ENCODE results near the gene LMX1B. TPM values are rescaled to one million over a fixed set of nuclear protein-coding genes. Genes with fewer than 3 reads are reported as not detected.

Gene LMX1B
- total RNA-seq, 4 donors from 2014 or later, result 3.2 to 6.9 (median 4.6) TPM

DNA sequence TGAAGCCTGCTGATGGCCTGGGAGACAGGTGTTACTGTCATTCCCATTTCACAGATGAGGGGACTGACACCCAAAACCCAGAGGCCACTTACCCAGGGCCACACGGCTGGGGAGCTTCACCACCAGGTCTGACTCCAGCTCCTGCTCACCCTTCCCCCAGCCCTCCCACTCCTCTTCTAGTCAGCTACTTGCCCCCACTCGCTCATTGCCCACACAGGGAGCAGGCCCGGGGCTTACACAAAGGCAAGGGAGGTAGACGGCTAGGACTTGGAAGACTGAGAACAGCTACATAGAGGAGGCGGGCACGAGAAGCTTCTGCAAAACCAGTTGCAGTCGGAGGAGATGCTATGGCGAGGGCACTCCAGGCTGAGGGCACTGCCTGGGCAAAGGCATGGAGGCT lies 21.3 kb downstream of the LMX1B start:
- DNase-seq (ENCODE audit: low spot score in 2 of 2), result no peak
- H3K4me3 ChIP-seq (ENCODE audit: low read depth, poor library complexity, severe bottlenecking), result no peak overlapping the region
- no peak for TF ChIP-seq CTCF (IDR thresholded peaks at IDR 0.05)
- TF ChIP-seq POLR2A (IDR thresholded peaks at IDR 0.05), result no peak
- WGBS, 2 donors, result 66 to 87% methylated on average over 8 of the region's 8 CpGs
- intact Hi-C loops (cut with DNase I; ENCODE audit: low total_unique reads), result no loop called here

- no peak overlapping the region for H3K4me3 ChIP-seq (ENCODE audit: low read depth, poor library complexity, severe bottlenecking)
- no peak for TF ChIP-seq POLR2A (IDR thresholded peaks at IDR 0.05)
- TF ChIP-seq CTCF (IDR thresholded peaks at IDR 0.05), result no peak
- intact Hi-C loops (cut with DNase I; ENCODE audit: low total_unique reads), result no loop called here
- WGBS, 2 donors, result 33 to 64% methylated on average over 3 of the region's 3 CpGs
- DNase-seq (ENCODE audit: low spot score in 2 of 2), result no peak
Observed at GRCh38 chr9:126635661-126636439, 22.1 kb downstream of the LMX1B start.

GRCh38 chr9:126636983-126637798 lies 23.5 kb downstream of the LMX1B start:
- 55 to 63% methylated on average over 15 to 17 of the region's 17 CpGs for WGBS, 2 donors
- DNase-seq (ENCODE audit: low spot score in 2 of 2), result no peak
- no peak overlapping the region for H3K4me3 ChIP-seq (ENCODE audit: low read depth, poor library complexity, severe bottlenecking)
- intact Hi-C loops (cut with DNase I; ENCODE audit: low total_unique reads), result no loop called here
- TF ChIP-seq POLR2A (IDR thresholded peaks at IDR 0.05), result no peak
- TF ChIP-seq CTCF (IDR thresholded peaks at IDR 0.05), result no peak

- no peak for DNase-seq (ENCODE audit: low spot score in 2 of 2)
- no peak overlapping the region for H3K4me3 ChIP-seq (ENCODE audit: low read depth, poor library complexity, severe bottlenecking)
- intact Hi-C loops (cut with DNase I; ENCODE audit: low total_unique reads), result loop anchor here (2.0 kb wide), 1 partner anchor 64 kb away; no protein-coding TSS in a partner anchor
- no peak for TF ChIP-seq CTCF (IDR thresholded peaks at IDR 0.05)
- TF ChIP-seq POLR2A (IDR thresholded peaks at IDR 0.05), result no peak
- WGBS, 2 donors, result 10 to 13% methylated on average over 30 of the region's 30 CpGs
Observed at GRCh38 chr9:126638571-126639132, 24.9 kb downstream of the LMX1B start.

GRCh38 chr9:126639318-126640000 lies 25.7 kb downstream of the LMX1B start:
- DNase-seq (ENCODE audit: low spot score in 2 of 2), result no peak
- H3K4me3 ChIP-seq (ENCODE audit: low read depth, poor library complexity, severe bottlenecking), result no peak overlapping the region
- intact Hi-C loops (cut with DNase I; ENCODE audit: low total_unique reads), result loop anchor here (2.0 kb wide), 1 partner anchor 63 kb away; no protein-coding TSS in a partner anchor
- 64 to 67% methylated on average over 12 of the region's 12 CpGs for WGBS, 2 donors
- TF ChIP-seq CTCF (IDR thresholded peaks at IDR 0.05) (no peak), POLR2A (IDR thresholded peaks at IDR 0.05) (no peak)

All from lower leg skin (tissue), 4 donors.